GM18517 (cell line): ENCODE results near the gene SCGB1D1.

Experiments used
- ATAC-seq: cut with Tn5 transposase; IDR thresholded peaks from one replicate; pipeline ENCODE4 v1.9.1; 2021; ENCODE audit warnings: mild to moderate bottlenecking, moderate library complexity; ENCODE audit not compliant: unreplicated experiment

Gene SCGB1D1

GRCh38 chr11:62221498-62221897 lies 31.5 kb downstream of the SCGB1D1 start:
- no peak for ATAC-seq

- no peak for ATAC-seq
Observed at GRCh38 chr11:62223095-62223494, 33.1 kb downstream of the SCGB1D1 start.

GRCh38 chr11:62233730-62234129 lies 43.7 kb downstream of the SCGB1D1 start:
- no peak for ATAC-seq

GRCh38 chr11:62236187-62236586 lies 46.2 kb downstream of the SCGB1D1 start:
- ATAC-seq: no peak

- no peak for ATAC-seq
Observed at GRCh38 chr11:62237499-62237898, 47.5 kb downstream of the SCGB1D1 start.

GRCh38 chr11:62238151-62238550 lies 48.1 kb downstream of the SCGB1D1 start:
- no peak for ATAC-seq

GRCh38 chr11:62241095-62241494 lies 51.1 kb downstream of the SCGB1D1 start:
- no peak for ATAC-seq

- ATAC-seq: no peak
Observed at GRCh38 chr11:62242021-62242420, 52.0 kb downstream of the SCGB1D1 start, which contains the start of gene SCGB1D2. TSS of gene SCGB1D2 (plus strand) at chr11:62242239. CDS start at chr11:62242308, 69 bp downstream.
